Neural cell (in vitro differentiated cells): ENCODE measurements around the gene IL3RA.

ENCODE experiments used
- CTCF ChIP-seq: fragments of 450-650 bp; IDR thresholded peaks from 2 replicates; pipeline ENCODE4 v1.5.1; 2014; ENCODE audit warnings: antibody characterized with exemption, mild to moderate bottlenecking, moderate library complexity; ENCODE audit not compliant: poor library complexity, severe bottlenecking
- EP300 ChIP-seq: fragments of 450-650 bp; conservative IDR thresholded peaks from 2 replicates; pipeline ENCODE4 v1.6.1; 2014; ENCODE audit warnings: antibody characterized with exemption, mild to moderate bottlenecking, moderate library complexity; ENCODE audit not compliant: poor library complexity, severe bottlenecking
- EZH2 ChIP-seq: fragments of 200-600, 300-800 bp; shearing (Covaris generic), sonication (generic); IDR thresholded peaks from 2 replicates; pipeline ENCODE4 v1.6.1; 2014; ENCODE audit warnings: antibody characterized with exemption, low read length, borderline replicate concordance, mild to moderate bottlenecking; ENCODE audit not compliant: insufficient read depth, poor library complexity, severe bottlenecking
- MXI1 ChIP-seq: fragments of 450-650 bp; conservative IDR thresholded peaks from 2 replicates; pipeline ENCODE4 v1.6.1; 2014; ENCODE audit warnings: antibody characterized with exemption, mild to moderate bottlenecking; ENCODE audit not compliant: poor library complexity, severe bottlenecking
- POLR2AphosphoS5 ChIP-seq: IDR thresholded peaks from 2 replicates; pipeline ENCODE4 v1.6.1; 2012
- RAD21 ChIP-seq: fragments of 450-650 bp; conservative IDR thresholded peaks from 2 replicates; pipeline ENCODE4 v1.6.1; 2014; ENCODE audit warnings: antibody characterized with exemption, mild to moderate bottlenecking, moderate library complexity
- SMC3 ChIP-seq: fragments of 450-650 bp; conservative IDR thresholded peaks from 2 replicates; pipeline ENCODE4 v1.6.1; 2014; ENCODE audit warnings: antibody characterized with exemption, mild to moderate bottlenecking, moderate library complexity; ENCODE audit not compliant: poor library complexity
- TAF1 ChIP-seq: IDR thresholded peaks from 2 replicates; pipeline ENCODE4 v1.6.1; 2012; ENCODE audit warnings: low read depth

GRCh38 chrX:1430451-1430850 lies 93.9 kb downstream of the IL3RA start:
- TF ChIP-seq CTCF (no peak), POLR2AphosphoS5 (no peak), RAD21 (no peak), EZH2 (no peak), EP300 (no peak), TAF1 (no peak), SMC3 (no peak), MXI1 (no peak)
